ENCODE measurements around the gene UGCG. TPM values are rescaled to one million over a fixed set of nuclear protein-coding genes. Genes with fewer than 3 reads are reported as not detected.

Gene UGCG
- total and polyA plus RNA-seq, 10 of the 15 experiments (the other 5 are each of a cell fraction or from before 2014, with no cell fraction given) = 21.7 to 96.6 (median 48.9) TPM

- intact Hi-C loops (cut with micrococcal nuclease; ENCODE audit: unreplicated experiment) = no loop called here
- ChIA-PET POLR2A (interaction anchor here (0.6 to 7.0 kb wide), 7 partner anchors 11 to 169 kb away, joined by 3 to 45 read pairs (median 3); no protein-coding TSS in a partner anchor), SMC1A (ENCODE audit: uncharacterized antibody, unreplicated experiment) (interaction anchor here (1.0 to 4.6 kb wide), 8 partner anchors 11 to 170 kb away, joined by 3 to 65 read pairs (median 6); no protein-coding TSS in a partner anchor), RAD21 (ENCODE audit: unreplicated experiment) (interaction anchor here (0.9 to 6.0 kb wide), 6 partner anchors 10 to 170 kb away, joined by 3 to 23 read pairs (median 8); no protein-coding TSS in a partner anchor), CTCF (interaction anchor here (1.0 to 1.4 kb wide), 4 partner anchors 11 to 82 kb away, joined by 3 to 6 read pairs (median 4); no protein-coding TSS in a partner anchor)
- Histone ChIP-seq H3K79me2 (ENCODE audit: control insufficient read depth, insufficient read depth, low read length) (peaks cover 96% of the 10 kb centered on the region), H2AFZ (ENCODE audit: control insufficient read depth, low read depth, low read length) (no peak overlapping the region), H3K27ac (ENCODE audit: control insufficient read depth, insufficient read depth) (0 out of 2 replicates have a peak overlapping the region, but pooled peaks have one; percentile 8), H3K27me3 (replicated peaks in 1 of 2; ENCODE audit: control insufficient read depth in 2 of 2, insufficient read depth in 2 of 2, low read length in 1 of 2) (no peaks in the 10 kb centered on the region), H4K20me1 (ENCODE audit: control insufficient read depth, insufficient read depth) (peaks cover 10% of the 10 kb centered on the region), H3K4me2 (ENCODE audit: control insufficient read depth, insufficient read depth) (peak overlapping the region; percentile 57), H3K4me3 (peak overlapping the region; percentile 38; the same call in 1 of the 2 replicates), H3K4me1 (ENCODE audit: control insufficient read depth, insufficient read depth, low read length) (peaks cover 47% of the 10 kb centered on the region), H3K36me3 (ENCODE audit: control insufficient read depth in 2 of 2, insufficient read depth in 2 of 2, low read length in 1 of 2) (peaks cover 0 to 18% of the 10 kb centered on the region in 2 experiments; a peak in 2 of 4 replicates), H3K9ac (ENCODE audit: control insufficient read depth, insufficient read depth, low read length) (no peak overlapping the region), H3K9me3 (replicated peaks; ENCODE audit: control insufficient read depth, insufficient read depth, low read length) (no peaks in the 10 kb centered on the region; the same call in 2 of the 3 replicates)
- TF ChIP-seq GATAD2B (conservative IDR thresholded peaks at IDR 0.05; ENCODE audit: low read depth) (no peak), ZNF274 (IDR thresholded peaks at IDR 0.05; ENCODE audit: insufficient read depth, insufficient read length) (no peak), EED (IDR thresholded peaks at IDR 0.05; ENCODE audit: low read depth) (no peak), NBN (IDR thresholded peaks at IDR 0.05) (no peak), SRF (IDR thresholded peaks at IDR 0.05; ENCODE audit: low read depth in 2 of 2, low read length in 2 of 2) (no peak), ATF2 (IDR thresholded peaks at IDR 0.05; ENCODE audit: low read length) (no peak), POLR2AphosphoS5 (IDR thresholded peaks at IDR 0.05; ENCODE audit: low read length) (no peak), MEF2A (IDR thresholded peaks at IDR 0.05; ENCODE audit: insufficient read depth, low read depth, low read length) (no peak), ZBTB4 (CRISPR knock-in tag; IDR thresholded peaks at IDR 0.05) (no peak), CHD4 (IDR thresholded peaks at IDR 0.05) (no peak), YBX1 (IDR thresholded peaks at IDR 0.05) (no peak), CREM (IDR thresholded peaks at IDR 0.05; ENCODE audit: low read depth) (no peak), TCF7 (IDR thresholded peaks at IDR 0.05; ENCODE audit: borderline replicate concordance) (no peak), RAD21 (IDR thresholded peaks at IDR 0.05; ENCODE audit: insufficient read depth, low read depth, low read length) (no peak)
- DNase-seq (ENCODE audit: low read depth, low spot score) (no peak), ATAC-seq (no peak), FAIRE-seq (no peak)
- in situ Hi-C loops (cut with MboI) = no loop called here
- 89% methylated on average over 5 of the region's 5 CpGs for WGBS (ENCODE audit: insufficient coverage, insufficient replicate concordance, low lambda C conversion rate, missing lambda C conversion rate)
- BruUV-seq (replicated peaks) = no TSS peak
Observed at GRCh38 chr9:111904891-111905291, 8.3 kb downstream of the UGCG start.

All from GM12878 (cell line).